Neutrophil (primary cell): Measurements from ENCODE around the gene ZNF837.

Experiments used
- H3K27ac ChIP-seq: fragments of 200-600 bp; sonication (generic); 2 replicates; pipeline ENCODE4 v1.5.1; 2016; ENCODE audit warnings: mild to moderate bottlenecking, moderate library complexity
- H3K27me3 ChIP-seq: fragments of 200-600 bp; sonication (generic); 2 replicates; pipeline ENCODE4 v1.6.0; 2016; ENCODE audit warnings: mild to moderate bottlenecking
- H3K36me3 ChIP-seq: fragments of 200-600 bp; sonication (generic); 2 replicates; pipeline ENCODE4 v1.5.1; 2017
- H3K4me1 ChIP-seq, 2 experiments: fragments of 200-600 bp in 1 of 2; sonication (generic) in 1 of 2; 1 replicate in 1 of 2; 2 replicates in 1 of 2; pipeline versions ENCODE4 v1.5.1 to v1.6.1; 2013 to 2016; ENCODE audit warnings: low read depth in 1 of 2, low read length in 1 of 2, mild to moderate bottlenecking in 1 of 2, moderate library complexity in 1 of 2; ENCODE audit not compliant: control insufficient read depth in 1 of 2, insufficient read depth in 1 of 2
- H3K4me3 ChIP-seq, 2 experiments: fragments of 200-600 bp in 1 of 2; sonication (generic) in 1 of 2; 1 replicate in 1 of 2; 2 replicates in 1 of 2; pipeline ENCODE4 v1.5.1; 2013 to 2016; ENCODE audit warnings: low read depth in 1 of 2, low read length in 1 of 2, mild to moderate bottlenecking in 1 of 2, moderate library complexity in 1 of 2
- H3K9me3 ChIP-seq: fragments of 200-600 bp; sonication (generic); 2 replicates; pipeline ENCODE4 v1.5.1; 2016
- CTCF ChIP-seq: fragments of 200-600 bp; sonication (generic); IDR thresholded peaks from 2 replicates; pipeline ENCODE4 v1.5.1; 2016; ENCODE audit warnings: antibody characterized with exemption

ZNF837 gene

GRCh38 chr19:58380662-58381459, at the start of gene ZNF837:
Gene ZNF837, minus strand, starts transcription at chr19:58381030. Its CDS starts 11,698 bp downstream, at chr19:58369332.
- Histone ChIP-seq H3K27ac (peak within 1 kb of the TSS; percentile 90), H3K9me3 (no peaks in the 10 kb centered on the region), H3K4me1 (peaks cover 18 to 20% of the 10 kb centered on the region in 2 experiments), H3K4me3 (peak within 1 kb of the TSS; percentile 67 to 95), H3K36me3 (no peaks in the 10 kb centered on the region), H3K27me3 (no peaks in the 10 kb centered on the region)
- TF ChIP-seq CTCF, result peak; percentile 62

DNA sequence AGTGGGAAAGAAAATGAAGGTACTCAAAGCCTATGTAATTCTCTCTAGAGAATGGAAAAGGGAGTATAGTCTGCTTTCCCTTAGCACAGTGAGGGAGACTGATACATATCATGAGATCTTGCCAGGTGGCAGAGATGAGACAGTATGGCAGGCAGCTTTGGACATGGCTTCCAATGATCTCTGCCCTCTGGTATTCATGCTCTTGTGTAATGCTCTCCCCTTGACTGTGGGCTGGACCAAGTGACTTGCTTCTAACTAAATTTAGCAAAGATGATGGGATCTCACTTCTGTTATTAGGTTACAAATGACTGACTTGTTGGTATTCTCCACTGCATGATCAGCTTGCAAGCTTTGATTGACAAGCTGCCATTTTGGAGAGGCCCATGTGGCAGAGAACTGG, 48.9 kb upstream of the ZNF837 start:
- Histone ChIP-seq H3K36me3 (no peaks in the 10 kb centered on the region), H3K27ac (no peak overlapping the region), H3K4me1 (no peaks in the 10 kb centered on the region), H3K9me3 (peaks cover 42% of the 10 kb centered on the region), H3K4me3 (no peak overlapping the region), H3K27me3 (no peaks in the 10 kb centered on the region)
- no peak for TF ChIP-seq CTCF

DNA sequence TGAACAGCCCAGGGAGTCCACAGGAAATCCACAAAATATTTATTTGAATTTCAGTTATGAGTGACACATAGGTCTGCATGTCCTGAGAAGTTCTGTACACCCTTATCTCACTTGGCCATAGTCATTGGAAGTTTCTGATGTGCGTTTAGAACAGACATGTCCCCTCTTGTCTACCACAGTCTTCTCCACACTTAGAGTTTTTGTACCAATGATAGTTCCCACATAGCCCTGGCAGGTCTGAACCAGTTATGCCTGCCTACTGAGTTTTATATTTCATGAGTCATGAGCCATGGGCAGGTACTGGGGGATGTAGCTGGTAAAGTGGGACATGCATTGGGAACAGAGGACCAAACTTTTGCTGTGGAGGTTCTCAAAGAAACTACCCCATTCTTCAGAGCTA, 47.8 kb upstream of the ZNF837 start:
- Histone ChIP-seq H3K4me1 (no peaks in the 10 kb centered on the region), H3K4me3 (no peak overlapping the region), H3K36me3 (no peaks in the 10 kb centered on the region), H3K9me3 (peaks cover 31% of the 10 kb centered on the region), H3K27ac (no peak overlapping the region), H3K27me3 (no peaks in the 10 kb centered on the region)
- TF ChIP-seq CTCF, result no peak

DNA sequence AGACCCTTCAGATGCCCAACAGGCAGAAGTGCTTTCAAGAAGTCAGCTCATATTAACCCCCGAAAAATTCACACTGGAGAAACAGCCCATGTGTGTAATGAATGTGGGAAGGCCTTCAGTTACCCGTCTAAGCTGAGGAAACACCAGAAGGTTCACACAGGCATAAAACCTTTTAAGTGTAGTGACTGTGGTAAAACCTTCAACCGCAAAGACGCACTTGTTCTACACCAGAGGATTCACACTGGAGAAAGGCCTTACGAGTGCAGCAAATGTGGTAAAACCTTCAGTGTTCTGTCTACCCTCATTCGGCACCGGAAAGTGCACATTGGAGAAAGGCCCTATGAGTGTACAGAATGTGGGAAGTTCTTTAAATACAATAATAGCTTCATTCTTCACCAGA, 36.2 kb upstream of the ZNF837 start:
- Histone ChIP-seq H3K4me1 (no peaks in the 10 kb centered on the region), H3K4me3 (no peak overlapping the region), H3K27ac (no peak overlapping the region), H3K36me3 (no peaks in the 10 kb centered on the region), H3K27me3 (no peaks in the 10 kb centered on the region), H3K9me3 (no peaks in the 10 kb centered on the region)
- no peak for TF ChIP-seq CTCF

DNA sequence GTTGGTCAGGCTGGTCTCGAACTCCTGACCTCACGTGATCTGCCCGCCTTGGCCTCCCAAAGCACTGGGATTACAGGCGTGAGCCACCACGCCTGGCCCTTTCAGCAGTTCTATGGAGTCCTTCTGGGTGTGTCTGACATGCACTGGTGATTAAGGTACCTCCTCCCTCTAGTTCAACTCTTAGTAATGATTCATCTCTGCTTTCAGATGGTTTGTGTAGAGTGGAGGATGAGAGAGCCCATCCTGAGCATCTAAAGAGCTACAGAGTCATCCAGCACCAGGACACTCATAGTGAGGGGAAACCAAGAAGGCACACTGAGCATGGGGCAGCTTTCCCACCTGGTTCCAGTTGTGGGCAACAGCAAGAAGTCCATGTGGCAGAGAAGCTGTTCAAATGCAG, 35.8 kb upstream of the ZNF837 start:
- Histone ChIP-seq H3K27ac (no peak overlapping the region), H3K4me1 (no peaks in the 10 kb centered on the region), H3K36me3 (no peaks in the 10 kb centered on the region), H3K4me3 (no peak overlapping the region), H3K27me3 (no peaks in the 10 kb centered on the region), H3K9me3 (no peaks in the 10 kb centered on the region)
- TF ChIP-seq CTCF, result no peak
